K562 (cell line): Measurements from ENCODE around the gene ARHGEF4. TPM values are rescaled to one million over a fixed set of nuclear protein-coding genes. Genes with fewer than 3 reads are reported as not detected.

Experiments
- ATAC-seq: fragments of 200-7000 bp; cut with Tn5 transposase; 3 replicates; pipeline ENCODE4 v1.9.1; 2020; ENCODE audit warnings: moderate library complexity
- BruUV-seq: library from RNA; stranded (reverse); fragments of 400-500 nt; replicated peaks from 2 replicates; lab custom pipeline; 2021; lab: Mats Ljungman, UMichigan
- CTCF ChIA-PET: fragments of 300-600 bp; formaldehyde crosslinking; extraction: SDS; loops from one replicate; lab custom pipeline; 2021; ENCODE audit warnings: low intra/inter-chr PET ratio; lab: Yijun Ruan, JAX
- POLR2A ChIA-PET: fragments of 300-600, 350-650 bp; sonication (Branson Sonifier 250); formaldehyde crosslinking; extraction: SDS; loops from one replicate; lab custom pipeline; 2021; ENCODE audit warnings: antibody characterized with exemption, inconsistent platforms; lab: Yijun Ruan, JAX
- DNase-seq, 4 experiments: peaks; one replicate each; pipeline versions ENCODE4 v3.0.0 to v3.0.0-alpha.2; 2011 to 2018; ENCODE audit warnings: low spot score in 3 of 4, mixed read lengths in 3 of 4; ENCODE audit errors: extremely low read depth in 1 of 4
- FAIRE-seq: peaks from 2 replicates; lab custom pipeline; 2011; peaks lifted over from hg19 to GRCh38; lab: Jason Lieb, UNC
- H2AFZ ChIP-seq: 2 replicates; pipeline ENCODE4 v1.6.0; 2011; ENCODE audit warnings: low read depth, low read length, control low read depth, inconsistent platforms
- H3K27ac ChIP-seq: fragments of 200-600 bp; 3 replicates; pipeline ENCODE4 v1.8.0; 2011; ENCODE audit warnings: low read depth, mild to moderate bottlenecking, control low read depth, inconsistent platforms, low read length, moderate library complexity, mixed read lengths; ENCODE audit errors: extremely low read depth
- H3K27me3 ChIP-seq, 2 experiments: fragments of 300-600 bp in 1 of 2; 2 replicates in 1 of 2; 3 replicates in 1 of 2; pipeline versions ENCODE4 v1.6.0 to v1.8.0; 2011; ENCODE audit warnings: inconsistent platforms in 2 of 2, low read length in 2 of 2, mild to moderate bottlenecking in 1 of 2, mixed read lengths in 1 of 2, moderate library complexity in 1 of 2; ENCODE audit not compliant: control insufficient read depth in 2 of 2, insufficient read depth in 2 of 2
- H3K36me3 ChIP-seq: fragments of 300-600 bp; 3 replicates; pipeline ENCODE4 v1.8.0; 2011; ENCODE audit warnings: mild to moderate bottlenecking, low read length, inconsistent platforms; ENCODE audit not compliant: control insufficient read depth, insufficient read depth
- H3K4me1 ChIP-seq, 2 experiments: fragments of 200-600 bp in 1 of 2; replicated peaks in 1 of 2; 2 replicates in 1 of 2; 3 replicates in 1 of 2; pipeline versions ENCODE4 v1.5.1 to v1.8.0; 2011; ENCODE audit warnings: inconsistent platforms in 2 of 2, low read length in 2 of 2, mild to moderate bottlenecking in 1 of 2, mixed read lengths in 1 of 2, moderate library complexity in 1 of 2; ENCODE audit not compliant: control insufficient read depth in 2 of 2, insufficient read depth in 2 of 2
- H3K4me2 ChIP-seq: 2 replicates; pipeline ENCODE4 v1.6.1; 2011; ENCODE audit warnings: low read length, control low read depth, inconsistent platforms, mixed read lengths; ENCODE audit not compliant: insufficient read depth
- H3K4me3 ChIP-seq: fragments of 200-600 bp; sonication (generic), shearing (Covaris generic); 2 replicates; pipeline ENCODE4 v1.5.1; 2016; ENCODE audit warnings: control low read depth, inconsistent platforms
- H3K79me2 ChIP-seq: fragments of 200-600 bp; 3 replicates; pipeline ENCODE4 v1.8.0; 2011; ENCODE audit warnings: low read length, inconsistent platforms; ENCODE audit not compliant: control insufficient read depth, insufficient read depth
- H3K9ac ChIP-seq, 2 experiments: 2 replicates each; pipeline versions ENCODE4 v1.6.0 to v1.6.1; 2011; ENCODE audit warnings: low read depth in 2 of 2, low read length in 2 of 2, control low read depth in 1 of 2, inconsistent platforms in 1 of 2, mild to moderate bottlenecking in 1 of 2, mixed read lengths in 1 of 2; ENCODE audit not compliant: insufficient read depth in 1 of 2
- H3K9me1 ChIP-seq: one replicate; pipeline ENCODE4 v1.6.0; 2011; ENCODE audit warnings: inconsistent platforms, mild to moderate bottlenecking, low read length, moderate library complexity; ENCODE audit not compliant: control insufficient read depth, insufficient read depth
- H3K9me3 ChIP-seq: replicated peaks from 2 replicates; pipeline ENCODE4 v1.5.1; 2011; ENCODE audit warnings: low read depth, low read length, inconsistent platforms; ENCODE audit not compliant: control insufficient read depth, insufficient read depth
- H4K20me1 ChIP-seq: replicated peaks from 2 replicates; pipeline ENCODE4 v1.6.1; 2011; ENCODE audit warnings: low read length, inconsistent platforms, mixed read lengths; ENCODE audit not compliant: control insufficient read depth, insufficient read depth
- CCNT2 ChIP-seq: IDR thresholded peaks from 2 replicates; pipeline ENCODE4 v1.6.1; 2011; ENCODE audit warnings: borderline replicate concordance, low read depth, mild to moderate bottlenecking, moderate library complexity, mixed read lengths, low read length; ENCODE audit not compliant: insufficient read length; ENCODE audit errors: extremely low read depth
- KAT7 ChIP-seq: sonication (generic); formaldehyde crosslinking; IDR thresholded peaks from 2 replicates; pipeline ENCODE4 v1.8.0; 2022; ENCODE audit warnings: missing genetic modification reagents, mild to moderate bottlenecking, borderline replicate concordance
- NFATC3 ChIP-seq: fragments of 450-650 bp; IDR thresholded peaks from 2 replicates; pipeline ENCODE4 v1.6.1; 2017; ENCODE audit warnings: mild to moderate bottlenecking
- SRSF7 ChIP-seq: fragments of 200-400 bp; formaldehyde crosslinking; optimal IDR thresholded peaks from 2 replicates; pipeline ENCODE3; 2017; ENCODE audit warnings: mild to moderate bottlenecking, low read depth, low read length
- WGBS: fragments of 100-300 bp; shearing (Covaris generic); methylation state at CpG from one replicate; pipeline ENCODE4 v1.1.6; 2016; ENCODE audit warnings: low coverage, mixed read lengths; ENCODE audit not compliant: insufficient coverage; ENCODE audit errors: missing lambda C conversion rate; 5-methylcytosine and 5-hydroxymethylcytosine counted together
- in situ Hi-C: fragments of 300-500 bp; cut with MboI; formaldehyde crosslinking; loops from 4 replicates; pipeline ENCODE4 v1.15.0; 2018; ENCODE audit warnings: inconsistent platforms, mixed read lengths
- intact Hi-C: fragments of 100-400 bp; cut with micrococcal nuclease; formaldehyde crosslinking; loops from 2 replicates; pipeline ENCODE4 v1.14.2; 2022
- polyA plus RNA-seq, 8 experiments: library from polyadenylated mRNA; depleted of rRNA in 4 of 8; stranded (reverse) in 5 of 8; unstranded in 3 of 8; fragments of >200 nt; fragmentation: Nextera tagmentation in 2 of 8; fragmentation: Illumina TruSeq in 1 of 8; extraction: Ambion mirVana in 2 of 8; extraction: Trizol in 1 of 8; gene quantifications; 2 replicates each; pipeline versions ENCODE4 v1.2.1 to v1.2.3, GENCODE V29; 2011 to 2014; ENCODE audit warnings: inconsistent platforms in 1 of 8, missing spikeins in 1 of 8
- total RNA-seq, 7 experiments: library from RNA; depleted of rRNA in 6 of 7; stranded (reverse); fragments of >200 nt in 6 of 7; fragmentation: Illumina TruSeq in 2 of 7; extraction: Trizol in 2 of 7; gene quantifications; 2 replicates each; pipeline versions ENCODE4 v1.2.1 to v1.2.3, GENCODE V29; 2011 to 2021; ENCODE audit warnings: low replicate concordance in 1 of 7
- TF ChIP-seq, protein P1 (sequence below): fragments of 200-800 bp; sonication (Bioruptor generic); IDR thresholded peaks from 2 replicates; pipeline ENCODE4 v1.6.1; 2017; ENCODE audit warnings: missing genetic modification characterization, missing compliant biosample characterization
- TF ChIP-seq, protein P2 (sequence below): fragments of 200-400 bp; formaldehyde crosslinking; IDR thresholded peaks from 2 replicates; pipeline ENCODE4 v1.6.1; 2017; ENCODE audit warnings: mild to moderate bottlenecking, low read depth, low read length, moderate library complexity
- TF ChIP-seq, protein P3 (sequence below): fragments of 250-450 bp; sonication (Bioruptor Pico); IDR thresholded peaks from 2 replicates; pipeline ENCODE4 v1.5.0; 2021; ENCODE audit warnings: mild to moderate bottlenecking, moderate library complexity
- TF ChIP-seq, protein P4 (sequence below): fragments of 450-650 bp; IDR thresholded peaks from 2 replicates; pipeline ENCODE4 v1.6.1; 2018; ENCODE audit warnings: mild to moderate bottlenecking, low read depth; ENCODE audit not compliant: partially characterized antibody
- TF ChIP-seq, protein P5 (sequence below): sonication (generic); formaldehyde crosslinking; IDR thresholded peaks from 2 replicates; pipeline ENCODE4 v1.8.0; 2022; ENCODE audit warnings: mild to moderate bottlenecking, missing genetic modification reagents
- TF ChIP-seq, protein P6 (sequence below): IDR thresholded peaks from 2 replicates; pipeline ENCODE4 v1.6.1; 2011; ENCODE audit not compliant: insufficient read length; ENCODE audit errors: extremely low read depth

ARHGEF4 gene
- total and polyA plus RNA-seq, 9 of the 15 experiments (the other 6 are each of a cell fraction or from before 2014, with no cell fraction given), result not detected

DNA sequence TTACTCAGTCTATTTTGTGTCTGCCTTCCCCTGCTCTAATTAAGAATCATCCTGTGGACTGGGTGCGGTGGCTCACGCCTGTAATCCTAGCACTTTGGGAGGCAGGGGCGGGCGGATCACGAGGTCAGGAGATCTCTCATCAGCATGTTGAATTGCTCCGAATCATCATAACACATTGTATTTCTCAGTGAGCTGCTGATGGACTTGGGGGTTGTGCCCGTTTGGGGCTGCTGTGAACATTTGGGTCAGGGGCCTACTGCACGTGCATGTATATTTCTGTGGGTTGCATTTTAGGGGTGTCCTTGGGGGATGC lies 84.4 kb downstream of the ARHGEF4 start:
- in situ Hi-C loops (no loop called here), intact Hi-C loops (no loop called here)
- BruUV-seq, result no TSS peak
- Histone ChIP-seq H3K9me3 (no peaks in the 10 kb centered on the region), H2AFZ (no peak overlapping the region), H4K20me1 (no peaks in the 10 kb centered on the region), H3K27me3 (peaks cover 15 to 30% of the 10 kb centered on the region in 2 experiments; a peak in 4 of 5 replicates), H3K4me1 (0 out of 5 replicates have a peak, but pooled peaks cover 0 to 3% of the 10 kb centered on the region in 2 experiments), H3K79me2 (no peaks in the 10 kb centered on the region), H3K9me1 (no peaks in the 10 kb centered on the region), H3K4me3 (no peak overlapping the region), H3K27ac (no peak overlapping the region), H3K36me3 (no peaks in the 10 kb centered on the region), H3K4me2 (no peak overlapping the region), H3K9ac (no peak overlapping the region)
- POLR2A ChIA-PET, result no interaction called here
- CTCF ChIA-PET, result interaction anchor here (1.8 kb wide), 1 partner anchor 123 kb away, joined by 18 read pairs; no protein-coding TSS in a partner anchor
- FAIRE-seq, result no peak
- no peak for ATAC-seq
- DNase-seq, result no peak
- WGBS, result 15% methylated on average over 8 of the region's 8 CpGs
- TF ChIP-seq CCNT2 (no peak), NFATC3 (no peak), SRSF7 (no peak), KAT7 (no peak)
- TF ChIP-seq, protein P1, sequence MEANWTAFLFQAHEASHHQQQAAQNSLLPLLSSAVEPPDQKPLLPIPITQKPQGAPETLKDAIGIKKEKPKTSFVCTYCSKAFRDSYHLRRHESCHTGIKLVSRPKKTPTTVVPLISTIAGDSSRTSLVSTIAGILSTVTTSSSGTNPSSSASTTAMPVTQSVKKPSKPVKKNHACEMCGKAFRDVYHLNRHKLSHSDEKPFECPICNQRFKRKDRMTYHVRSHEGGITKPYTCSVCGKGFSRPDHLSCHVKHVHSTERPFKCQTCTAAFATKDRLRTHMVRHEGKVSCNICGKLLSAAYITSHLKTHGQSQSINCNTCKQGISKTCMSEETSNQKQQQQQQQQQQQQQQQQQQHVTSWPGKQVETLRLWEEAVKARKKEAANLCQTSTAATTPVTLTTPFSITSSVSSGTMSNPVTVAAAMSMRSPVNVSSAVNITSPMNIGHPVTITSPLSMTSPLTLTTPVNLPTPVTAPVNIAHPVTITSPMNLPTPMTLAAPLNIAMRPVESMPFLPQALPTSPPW (CRISPR knock-in tag), result no peak
- TF ChIP-seq, protein P2, sequence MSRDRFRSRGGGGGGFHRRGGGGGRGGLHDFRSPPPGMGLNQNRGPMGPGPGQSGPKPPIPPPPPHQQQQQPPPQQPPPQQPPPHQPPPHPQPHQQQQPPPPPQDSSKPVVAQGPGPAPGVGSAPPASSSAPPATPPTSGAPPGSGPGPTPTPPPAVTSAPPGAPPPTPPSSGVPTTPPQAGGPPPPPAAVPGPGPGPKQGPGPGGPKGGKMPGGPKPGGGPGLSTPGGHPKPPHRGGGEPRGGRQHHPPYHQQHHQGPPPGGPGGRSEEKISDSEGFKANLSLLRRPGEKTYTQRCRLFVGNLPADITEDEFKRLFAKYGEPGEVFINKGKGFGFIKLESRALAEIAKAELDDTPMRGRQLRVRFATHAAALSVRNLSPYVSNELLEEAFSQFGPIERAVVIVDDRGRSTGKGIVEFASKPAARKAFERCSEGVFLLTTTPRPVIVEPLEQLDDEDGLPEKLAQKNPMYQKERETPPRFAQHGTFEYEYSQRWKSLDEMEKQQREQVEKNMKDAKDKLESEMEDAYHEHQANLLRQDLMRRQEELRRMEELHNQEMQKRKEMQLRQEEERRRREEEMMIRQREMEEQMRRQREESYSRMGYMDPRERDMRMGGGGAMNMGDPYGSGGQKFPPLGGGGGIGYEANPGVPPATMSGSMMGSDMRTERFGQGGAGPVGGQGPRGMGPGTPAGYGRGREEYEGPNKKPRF, result no peak
- TF ChIP-seq, protein P3, sequence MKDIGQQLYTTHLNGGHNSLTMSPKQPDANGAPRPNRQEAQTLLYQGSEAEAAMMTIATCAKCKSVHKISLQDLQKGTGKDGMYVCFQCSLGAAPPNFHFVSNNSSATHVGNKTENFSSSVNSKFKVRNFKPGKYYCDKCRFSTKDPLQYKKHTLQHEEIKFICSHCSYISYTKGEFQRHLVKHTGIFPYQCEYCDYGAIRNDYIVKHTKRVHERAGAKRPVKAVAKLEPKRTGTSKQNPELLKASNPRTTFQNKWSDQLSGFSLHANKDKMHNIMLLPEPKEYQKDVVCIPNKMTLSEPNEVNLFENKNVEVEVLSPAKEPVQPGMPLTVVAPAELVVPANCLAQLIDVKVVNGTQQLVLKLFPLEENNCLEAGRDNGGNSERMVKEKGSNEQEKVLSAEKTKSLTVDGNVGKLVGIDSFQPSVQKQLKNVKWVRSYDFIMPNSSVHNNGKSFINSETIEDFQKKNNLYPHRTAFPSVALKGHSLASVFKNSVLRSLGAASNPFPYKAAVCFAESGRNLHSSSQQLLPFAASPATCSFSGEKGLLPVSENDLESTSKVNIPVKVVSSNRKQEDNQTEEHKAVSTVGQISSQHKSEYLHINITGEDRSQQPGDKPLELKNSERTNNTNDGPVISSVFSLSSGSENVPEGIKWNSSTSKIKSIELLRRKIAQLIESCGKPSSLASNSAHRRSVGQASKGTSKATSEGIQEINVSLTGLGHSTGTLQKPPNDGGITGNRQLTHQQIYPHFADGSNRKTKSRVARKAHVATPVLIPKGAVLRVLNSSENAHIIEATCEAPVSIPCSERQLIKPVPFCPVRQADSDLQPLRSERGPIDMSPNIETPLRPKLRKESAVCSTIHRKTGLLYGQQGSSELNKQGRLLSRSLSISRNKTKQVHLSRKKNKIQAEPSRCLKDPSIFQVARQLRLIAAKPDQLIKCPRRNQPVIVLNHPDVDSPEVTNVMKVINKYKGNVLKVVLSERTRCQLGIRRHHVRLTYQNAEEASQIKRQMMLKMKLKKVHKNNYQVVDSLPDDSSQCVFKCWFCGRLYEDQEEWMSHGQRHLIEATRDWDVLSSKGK (CRISPR knock-in tag), result no peak
- TF ChIP-seq, protein P4, sequence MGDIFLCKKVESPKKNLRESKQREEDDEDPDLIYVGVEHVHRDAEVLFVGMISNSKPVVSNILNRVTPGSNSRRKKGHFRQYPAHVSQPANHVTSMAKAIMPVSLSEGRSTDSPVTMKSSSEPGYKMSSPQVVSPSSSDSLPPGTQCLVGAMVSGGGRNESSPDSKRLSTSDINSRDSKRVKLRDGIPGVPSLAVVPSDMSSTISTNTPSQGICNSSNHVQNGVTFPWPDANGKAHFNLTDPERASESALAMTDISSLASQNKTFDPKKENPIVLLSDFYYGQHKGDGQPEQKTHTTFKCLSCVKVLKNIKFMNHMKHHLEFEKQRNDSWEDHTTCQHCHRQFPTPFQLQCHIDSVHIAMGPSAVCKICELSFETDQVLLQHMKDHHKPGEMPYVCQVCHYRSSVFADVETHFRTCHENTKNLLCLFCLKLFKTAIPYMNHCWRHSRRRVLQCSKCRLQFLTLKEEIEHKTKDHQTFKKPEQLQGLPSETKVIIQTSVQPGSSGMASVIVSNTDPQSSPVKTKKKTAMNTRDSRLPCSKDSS, result no peak
- TF ChIP-seq, protein P5, sequence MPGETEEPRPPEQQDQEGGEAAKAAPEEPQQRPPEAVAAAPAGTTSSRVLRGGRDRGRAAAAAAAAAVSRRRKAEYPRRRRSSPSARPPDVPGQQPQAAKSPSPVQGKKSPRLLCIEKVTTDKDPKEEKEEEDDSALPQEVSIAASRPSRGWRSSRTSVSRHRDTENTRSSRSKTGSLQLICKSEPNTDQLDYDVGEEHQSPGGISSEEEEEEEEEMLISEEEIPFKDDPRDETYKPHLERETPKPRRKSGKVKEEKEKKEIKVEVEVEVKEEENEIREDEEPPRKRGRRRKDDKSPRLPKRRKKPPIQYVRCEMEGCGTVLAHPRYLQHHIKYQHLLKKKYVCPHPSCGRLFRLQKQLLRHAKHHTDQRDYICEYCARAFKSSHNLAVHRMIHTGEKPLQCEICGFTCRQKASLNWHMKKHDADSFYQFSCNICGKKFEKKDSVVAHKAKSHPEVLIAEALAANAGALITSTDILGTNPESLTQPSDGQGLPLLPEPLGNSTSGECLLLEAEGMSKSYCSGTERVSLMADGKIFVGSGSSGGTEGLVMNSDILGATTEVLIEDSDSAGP (CRISPR knock-in tag), result no peak
- TF ChIP-seq, protein P6, sequence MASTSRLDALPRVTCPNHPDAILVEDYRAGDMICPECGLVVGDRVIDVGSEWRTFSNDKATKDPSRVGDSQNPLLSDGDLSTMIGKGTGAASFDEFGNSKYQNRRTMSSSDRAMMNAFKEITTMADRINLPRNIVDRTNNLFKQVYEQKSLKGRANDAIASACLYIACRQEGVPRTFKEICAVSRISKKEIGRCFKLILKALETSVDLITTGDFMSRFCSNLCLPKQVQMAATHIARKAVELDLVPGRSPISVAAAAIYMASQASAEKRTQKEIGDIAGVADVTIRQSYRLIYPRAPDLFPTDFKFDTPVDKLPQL, result no peak
